Measurements from ENCODE around the gene PRORP.

- TF ChIP-seq CTCF (IDR thresholded peaks at IDR 0.05) (no peak), POLR2A (IDR thresholded peaks at IDR 0.05) (no peak)
Observed at GRCh38 chr14:35117112-35117511, 5.2 kb upstream of the PRORP start.
